Skeletal muscle satellite cell (primary cell): ENCODE results near the gene SERPINB1.
"Not testable (repeated sequence)": the region's sequence is repeated elsewhere in the genome, so short reads cannot be mapped to it uniquely, and the experiment has no call there.

Experiments used
- H3K27me3 ChIP-seq: 2 replicates; pipeline ENCODE4 v1.7.0; 2013; ENCODE audit warnings: low read length; ENCODE audit not compliant: control insufficient read depth, insufficient read depth
- H3K36me3 ChIP-seq: 2 replicates; pipeline ENCODE4 v1.7.0; 2013; ENCODE audit warnings: mild to moderate bottlenecking, control low read depth, low read length; ENCODE audit not compliant: insufficient read depth
- H3K4me1 ChIP-seq: 2 replicates; pipeline ENCODE4 v1.7.0; 2013; ENCODE audit warnings: low read length; ENCODE audit not compliant: control insufficient read depth, insufficient read depth
- H3K4me2 ChIP-seq: 2 replicates; pipeline ENCODE4 v1.7.0; 2013; ENCODE audit warnings: mild to moderate bottlenecking, low read length
- H3K4me3 ChIP-seq: 2 replicates; pipeline ENCODE4 v1.7.0; 2013; ENCODE audit warnings: low read length
- H3K9ac ChIP-seq: 2 replicates; pipeline ENCODE4 v1.7.0; 2013; ENCODE audit warnings: mild to moderate bottlenecking, low read depth, low read length, moderate library complexity
- H3K9me3 ChIP-seq: replicated peaks from 2 replicates; pipeline ENCODE4 v1.7.0; 2013; ENCODE audit warnings: mild to moderate bottlenecking, control low read depth, low read length

Gene SERPINB1

DNA sequence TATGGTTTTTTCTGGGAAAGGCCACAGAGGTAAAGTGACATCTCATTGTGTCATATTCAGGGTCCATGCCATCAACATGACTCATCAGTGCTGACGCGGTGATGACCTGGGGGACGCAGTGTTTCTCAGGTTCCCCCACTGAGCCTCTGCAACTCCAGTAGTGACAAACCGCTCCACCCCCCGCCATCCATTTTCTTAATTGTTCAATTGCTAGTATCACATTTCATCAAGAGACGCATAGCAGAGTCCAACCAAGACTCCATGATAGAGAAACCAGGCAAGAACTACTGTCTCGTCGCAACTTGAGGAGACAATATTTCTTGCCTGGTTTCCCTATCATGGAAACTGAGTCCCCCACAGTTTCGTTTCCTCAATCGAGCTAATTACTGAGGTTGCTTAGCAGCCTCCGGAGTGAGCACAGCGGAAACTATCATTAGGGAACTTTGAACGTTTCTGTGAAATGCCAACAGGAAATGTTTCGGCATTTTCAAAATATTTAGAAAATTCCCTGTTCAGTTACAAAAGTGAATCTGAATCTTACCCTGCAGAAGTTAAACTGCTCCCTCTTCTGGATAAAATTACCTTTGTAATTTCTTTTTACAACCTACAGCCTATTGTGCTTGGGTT lies 12.2 kb upstream of the SERPINB1 start:
- Histone ChIP-seq H3K9me3 (no peaks in the 10 kb centered on the region), H3K27me3 (no peaks in the 10 kb centered on the region), H3K4me2 (peak overlapping the region; percentile 84), H3K4me1 (peaks cover 37% of the 10 kb centered on the region), H3K36me3 (no peaks in the 10 kb centered on the region), H3K9ac (peak overlapping the region; percentile 88), H3K4me3 (peak overlapping the region; percentile 69)

DNA sequence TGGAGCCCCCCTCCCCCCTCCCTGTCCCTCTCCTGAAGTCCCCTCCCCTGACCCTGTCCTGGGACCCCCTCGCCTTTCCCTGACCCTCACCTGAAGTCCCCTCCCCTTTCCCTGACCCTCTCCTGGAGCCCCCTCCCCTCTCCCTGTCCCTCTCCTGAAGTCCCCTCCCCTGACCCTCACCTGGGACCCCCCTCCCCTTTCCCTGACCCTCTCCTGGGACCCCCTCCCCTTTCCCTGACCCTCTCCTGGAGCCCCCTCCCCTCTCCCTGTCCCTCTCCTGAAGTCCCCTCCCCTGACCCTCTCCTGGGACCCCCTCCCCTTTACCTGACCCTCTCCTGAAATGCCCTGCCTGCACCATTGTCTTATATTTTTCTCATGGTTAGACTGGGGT lies 11.7 kb upstream of the SERPINB1 start:
- Histone ChIP-seq H3K9ac (peak overlapping the region; percentile 88), H3K4me1 (peaks cover 32% of the 10 kb centered on the region), H3K4me3 (peak overlapping the region; percentile 69), H3K4me2 (peak overlapping the region; percentile 84)
- H3K27me3 ChIP-seq, H3K9me3 ChIP-seq, H3K36me3 ChIP-seq: not testable (repeated sequence)

DNA sequence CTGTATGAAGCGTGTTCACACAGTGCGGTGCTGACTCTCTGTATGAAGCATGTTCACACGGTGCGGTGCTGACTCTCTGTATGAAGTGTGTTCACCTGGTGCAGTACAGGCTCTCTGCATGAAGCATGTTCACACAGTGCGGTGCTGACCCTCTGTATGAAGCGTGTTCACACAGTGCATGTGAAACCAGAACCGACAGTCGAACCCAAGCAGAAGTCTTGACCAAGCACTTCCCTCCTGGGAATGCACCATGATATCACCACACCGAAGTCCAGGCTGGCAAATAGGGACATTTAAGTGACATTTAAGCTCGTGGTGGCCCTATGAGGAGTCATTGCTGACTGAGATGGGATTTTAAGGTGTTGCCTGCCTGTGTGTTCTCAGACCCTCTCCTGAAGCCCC lies 11.3 kb upstream of the SERPINB1 start:
- Histone ChIP-seq H3K27me3 (no peaks in the 10 kb centered on the region), H3K4me1 (peaks cover 27% of the 10 kb centered on the region), H3K4me3 (no peak overlapping the region), H3K36me3 (no peaks in the 10 kb centered on the region), H3K9me3 (no peaks in the 10 kb centered on the region), H3K4me2 (no peak overlapping the region), H3K9ac (no peak overlapping the region)

DNA sequence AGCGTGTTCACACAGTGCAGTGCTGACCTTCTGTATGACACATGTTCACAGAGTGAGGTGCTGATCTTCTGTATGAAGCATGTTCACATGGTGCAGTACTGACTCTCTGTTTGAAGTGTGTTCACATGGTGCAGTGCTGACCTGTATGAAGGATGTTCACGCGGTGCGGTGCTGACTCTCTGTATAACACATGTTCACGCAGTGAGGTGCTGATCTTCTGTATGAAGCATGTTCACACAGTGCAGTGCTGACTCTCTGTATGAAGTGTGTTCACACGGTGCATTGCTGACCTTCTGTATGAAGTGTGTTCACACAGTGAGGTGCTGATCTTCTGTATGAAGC lies 10.8 kb upstream of the SERPINB1 start:
- H3K9me3 ChIP-seq, result no peaks in the 10 kb centered on the region
- no peaks in the 10 kb centered on the region for H3K36me3 ChIP-seq
- no peak overlapping the region for H3K4me2 ChIP-seq
- no peak overlapping the region for H3K4me3 ChIP-seq
- H3K9ac ChIP-seq, result no peak overlapping the region
- no peaks in the 10 kb centered on the region for H3K27me3 ChIP-seq
- peaks cover 26% of the 10 kb centered on the region for H3K4me1 ChIP-seq

DNA sequence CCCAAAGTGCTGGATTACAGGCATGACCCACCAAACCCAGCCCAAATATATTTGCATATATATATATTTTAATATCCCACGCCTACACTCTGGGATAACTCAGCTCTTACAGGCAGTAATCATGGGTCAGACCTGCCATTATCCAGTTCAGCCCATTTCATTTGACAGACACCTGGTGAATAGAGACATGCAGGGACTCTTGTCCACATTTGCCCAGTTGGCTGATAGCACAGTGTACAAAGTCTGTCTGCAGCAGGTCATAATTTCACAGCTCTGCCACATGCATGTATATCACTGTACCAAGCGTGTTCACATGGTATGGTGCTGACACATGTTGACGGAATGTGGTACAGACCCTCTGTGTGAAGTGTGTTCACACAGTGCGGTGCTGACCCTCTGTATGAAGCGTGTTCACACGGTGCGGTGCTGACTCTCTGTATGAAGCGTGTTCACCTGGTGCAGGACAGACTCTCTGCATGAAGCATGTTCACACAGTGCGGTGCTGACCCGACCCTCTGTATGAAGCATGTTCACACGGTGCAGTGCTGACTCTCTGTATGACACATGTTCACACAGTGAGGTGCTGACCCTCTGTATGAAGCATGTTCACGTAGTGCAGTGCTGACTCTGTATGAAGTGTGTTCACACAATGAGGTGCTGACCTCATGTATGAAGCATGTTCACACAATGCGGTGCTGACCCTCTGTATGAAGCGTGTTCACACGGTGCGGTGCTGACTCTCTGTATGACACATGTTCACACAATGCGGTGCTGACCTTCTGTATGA lies 10.3 kb upstream of the SERPINB1 start:
- Histone ChIP-seq H3K9ac (no peak overlapping the region), H3K9me3 (no peaks in the 10 kb centered on the region), H3K36me3 (no peaks in the 10 kb centered on the region), H3K27me3 (no peaks in the 10 kb centered on the region), H3K4me3 (no peak overlapping the region), H3K4me1 (peaks cover 26% of the 10 kb centered on the region), H3K4me2 (no peak overlapping the region)

DNA sequence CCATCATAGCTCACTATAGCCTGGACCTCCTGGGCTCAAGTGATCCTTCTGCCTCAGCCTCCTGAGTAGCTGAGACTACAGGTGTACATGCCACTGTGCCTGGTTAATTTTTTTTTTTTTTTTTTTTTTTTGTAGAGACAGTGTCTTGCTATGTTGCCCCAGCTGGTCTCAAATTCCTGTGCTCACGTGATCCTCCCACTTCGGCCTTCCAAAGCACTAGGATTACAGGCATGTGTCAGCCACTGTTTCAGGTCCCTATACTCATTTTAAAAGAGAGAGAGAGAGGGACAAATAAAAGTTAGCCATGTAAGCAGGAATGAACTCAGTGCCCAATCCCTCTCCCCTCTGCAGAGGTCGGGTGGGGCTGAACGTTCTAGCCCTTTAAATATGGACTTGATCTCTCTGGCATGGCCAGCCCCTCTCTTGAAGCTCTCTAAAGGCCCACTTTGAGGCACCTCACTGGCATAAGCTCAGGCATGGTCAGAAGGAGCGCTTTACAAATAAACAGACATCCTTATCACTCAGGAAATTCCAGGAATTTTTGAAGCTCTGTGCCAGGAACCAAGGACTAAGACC lies 9.0 kb upstream of the SERPINB1 start:
- H3K4me1 ChIP-seq, result peaks cover 31% of the 10 kb centered on the region
- H3K27me3 ChIP-seq, result no peaks in the 10 kb centered on the region
- no peak overlapping the region for H3K4me2 ChIP-seq
- no peaks in the 10 kb centered on the region for H3K36me3 ChIP-seq
- H3K9me3 ChIP-seq, result no peaks in the 10 kb centered on the region
- H3K9ac ChIP-seq, result no peak overlapping the region
- H3K4me3 ChIP-seq, result no peak overlapping the region

DNA sequence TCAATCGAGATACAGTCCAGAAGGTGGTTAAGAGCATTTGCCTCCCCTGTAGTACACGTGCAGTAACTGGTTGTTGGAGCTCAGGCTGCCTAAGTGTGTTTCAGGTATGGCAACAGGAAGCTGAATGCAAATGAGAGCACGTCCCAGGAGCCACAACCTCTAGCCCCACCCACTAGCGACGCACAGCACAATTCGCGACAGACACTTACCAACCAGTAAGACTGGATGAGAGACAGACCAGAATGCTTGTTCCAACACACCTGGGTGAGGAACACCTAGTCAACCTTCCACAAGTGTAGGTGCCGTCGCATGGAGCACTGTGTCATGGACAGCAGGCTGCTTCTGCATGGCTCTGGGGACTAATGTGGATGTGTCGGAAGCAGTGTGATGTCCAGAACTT lies 7.2 kb upstream of the SERPINB1 start:
- H3K9ac ChIP-seq, result no peak overlapping the region

DNA sequence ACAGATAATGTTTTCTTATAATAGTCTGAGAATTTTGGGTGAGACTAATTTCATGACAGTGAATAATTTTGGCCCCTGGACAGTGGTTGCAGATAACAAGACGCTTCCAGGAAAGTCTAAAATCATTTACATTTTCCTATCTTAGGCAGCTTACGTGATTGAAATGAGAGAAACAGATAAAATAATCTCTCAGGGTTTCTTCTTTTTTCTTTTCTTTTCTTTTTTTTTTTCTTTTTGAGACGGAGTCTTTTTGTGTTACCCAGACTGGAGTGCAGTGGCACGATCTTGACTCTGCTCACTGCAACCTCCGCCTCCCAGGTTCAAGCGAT lies 4.2 kb upstream of the SERPINB1 start:
- H3K27me3 ChIP-seq, result no peaks in the 10 kb centered on the region
- H3K36me3 ChIP-seq, result no peaks in the 10 kb centered on the region
- peaks cover 20% of the 10 kb centered on the region for H3K4me1 ChIP-seq
- H3K4me3 ChIP-seq, result no peak overlapping the region
- no peak overlapping the region for H3K9ac ChIP-seq
- no peaks in the 10 kb centered on the region for H3K9me3 ChIP-seq
- peak overlapping the region; percentile 81 for H3K4me2 ChIP-seq

More for the DNA sequence above, 7.2 kb upstream of the SERPINB1 start:
- Histone ChIP-seq H3K36me3 (no peaks in the 10 kb centered on the region), H3K9me3 (no peaks in the 10 kb centered on the region), H3K4me3 (no peak overlapping the region), H3K27me3 (no peaks in the 10 kb centered on the region), H3K4me1 (peaks cover 15% of the 10 kb centered on the region), H3K4me2 (no peak overlapping the region)

DNA sequence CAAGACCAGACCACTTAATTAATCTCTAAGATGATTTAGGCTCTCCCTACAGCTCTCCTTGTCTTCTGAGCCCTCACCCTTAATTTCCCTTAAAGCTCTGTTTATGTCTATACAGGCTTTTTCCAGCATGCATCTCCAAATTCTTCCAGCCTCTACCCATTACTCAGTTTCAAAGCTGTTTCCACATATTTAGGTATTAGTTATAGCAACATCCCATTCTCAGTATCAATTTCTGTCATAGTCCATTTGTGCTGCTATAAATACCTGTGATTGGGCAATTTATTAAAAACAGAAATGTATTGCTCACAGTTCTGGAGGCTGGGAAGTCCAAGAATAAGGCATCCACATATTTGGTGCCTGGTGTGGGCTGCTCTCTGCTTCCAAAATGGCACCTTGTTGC lies 2.3 kb upstream of the SERPINB1 start:
- Histone ChIP-seq H3K4me2 (no peak overlapping the region), H3K4me3 (no peak overlapping the region), H3K9me3 (no peaks in the 10 kb centered on the region), H3K4me1 (peaks cover 35% of the 10 kb centered on the region), H3K36me3 (no peaks in the 10 kb centered on the region), H3K27me3 (no peaks in the 10 kb centered on the region), H3K9ac (no peak overlapping the region)

DNA sequence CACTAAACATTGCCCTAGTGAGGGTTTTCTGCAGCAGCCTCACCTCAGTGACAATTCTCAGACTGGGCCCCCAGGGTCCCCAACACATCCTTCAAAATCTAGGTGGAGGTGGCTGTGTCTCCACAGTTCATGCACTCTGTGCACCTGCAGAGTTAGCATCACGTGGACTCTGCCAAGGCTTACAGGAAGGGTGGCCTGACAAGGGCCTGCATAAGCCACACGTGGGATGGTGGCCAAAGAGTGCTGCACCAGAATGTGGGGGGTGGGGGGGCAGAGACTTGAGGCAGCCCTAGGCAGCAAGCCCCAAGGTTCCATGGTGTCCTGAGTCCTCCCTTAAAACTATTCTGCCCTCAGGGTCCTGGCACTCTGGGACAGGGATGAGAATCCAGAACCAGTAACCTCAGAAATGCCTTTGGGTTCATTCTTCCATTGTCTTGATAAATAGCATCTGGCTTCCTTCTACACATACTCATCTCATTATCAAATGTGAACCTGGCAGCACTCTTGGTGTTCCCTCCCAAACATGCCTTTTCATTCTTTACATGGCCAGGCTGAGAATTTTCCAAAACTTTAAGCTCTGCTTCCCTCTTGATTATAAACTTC lies 1.6 kb upstream of the SERPINB1 start:
- no peaks in the 10 kb centered on the region for H3K9me3 ChIP-seq
- no peak overlapping the region for H3K9ac ChIP-seq
- H3K4me2 ChIP-seq, result no peak overlapping the region
- H3K4me1 ChIP-seq, result peaks cover 42% of the 10 kb centered on the region
- no peaks in the 10 kb centered on the region for H3K36me3 ChIP-seq
- H3K27me3 ChIP-seq, result no peaks in the 10 kb centered on the region
- H3K4me3 ChIP-seq, result no peak overlapping the region

DNA sequence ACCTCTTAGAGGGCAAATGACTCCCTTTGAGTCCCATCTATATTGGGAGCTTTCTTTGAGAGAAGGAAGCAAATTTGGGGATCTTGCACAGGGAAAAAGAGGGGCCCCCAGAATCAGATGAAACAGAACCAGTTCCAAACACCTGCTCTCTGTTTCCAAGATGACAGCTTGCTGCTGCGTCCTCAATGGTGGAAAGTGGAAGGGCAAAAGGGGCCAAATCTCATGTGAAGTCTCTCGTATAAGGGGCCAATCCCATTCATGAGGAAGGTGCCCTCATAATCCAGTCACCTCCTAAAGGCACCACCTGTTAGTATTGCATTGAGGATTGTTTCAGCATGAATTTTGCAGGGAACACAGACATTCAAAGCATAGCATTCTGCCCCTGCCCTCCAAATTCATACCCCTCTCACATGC lies 483 bp upstream of the SERPINB1 start:
- Histone ChIP-seq H3K4me3 (peak overlapping the region; percentile 67), H3K9me3 (no peaks in the 10 kb centered on the region), H3K9ac (peak overlapping the region; percentile 67), H3K4me1 (peaks cover 42% of the 10 kb centered on the region), H3K4me2 (peak overlapping the region; percentile 76), H3K36me3 (no peaks in the 10 kb centered on the region), H3K27me3 (no peaks in the 10 kb centered on the region)
